Osteoblast (primary cell): ENCODE measurements around the gene JAK1. TPM values are rescaled to one million over a fixed set of nuclear protein-coding genes. Genes with fewer than 3 reads are reported as not detected.

Experiments
- DNase-seq: peaks from one replicate; pipeline ENCODE4 v3.0.0; 2011; ENCODE audit warnings: low spot score, mixed read lengths; ENCODE audit not compliant: insufficient read length; ENCODE audit errors: missing footprints
- H2AFZ ChIP-seq: 2 replicates; pipeline ENCODE4 v1.6.0; 2011; ENCODE audit warnings: mild to moderate bottlenecking, low read length
- H3K27ac ChIP-seq: 2 replicates; pipeline ENCODE4 v1.5.1; 2011; ENCODE audit warnings: mild to moderate bottlenecking, low read depth, low read length, moderate library complexity
- H3K27me3 ChIP-seq: 2 replicates; pipeline ENCODE4 v1.6.0; 2012; ENCODE audit warnings: mild to moderate bottlenecking, control low read depth, inconsistent platforms, low read length, moderate library complexity; ENCODE audit not compliant: insufficient read depth
- H3K36me3 ChIP-seq: 2 replicates; pipeline ENCODE4 v1.5.1; 2011; ENCODE audit warnings: mild to moderate bottlenecking, low read length, control low read depth, moderate library complexity; ENCODE audit not compliant: insufficient read depth
- H3K4me1 ChIP-seq: 2 replicates; pipeline ENCODE4 v1.5.1; 2011; ENCODE audit warnings: mild to moderate bottlenecking, low read length, control low read depth, moderate library complexity; ENCODE audit not compliant: insufficient read depth
- H3K4me2 ChIP-seq: 2 replicates; pipeline ENCODE4 v1.6.0; 2011; ENCODE audit warnings: mild to moderate bottlenecking, low read length; ENCODE audit not compliant: insufficient read depth
- H3K4me3 ChIP-seq: fragments of 200-600 bp; sonication (generic); 3 replicates; pipeline ENCODE4 v1.5.1; 2012; ENCODE audit warnings: mild to moderate bottlenecking, low read length, inconsistent platforms; ENCODE audit not compliant: insufficient read depth
- H3K79me2 ChIP-seq: 2 replicates; pipeline ENCODE4 v1.6.0; 2012; ENCODE audit warnings: mild to moderate bottlenecking, low read length, control low read depth, inconsistent platforms; ENCODE audit not compliant: insufficient read depth
- H3K9me3 ChIP-seq: 2 replicates; pipeline ENCODE4 v1.5.1; 2011; ENCODE audit warnings: low read depth, low read length, control low read depth
- H4K20me1 ChIP-seq: 2 replicates; pipeline ENCODE4 v1.6.0; 2012; ENCODE audit warnings: mild to moderate bottlenecking, low read length, control low read depth; ENCODE audit not compliant: insufficient read depth
- total RNA-seq: library from RNA; depleted of rRNA; stranded (reverse); fragments of >200 nt; gene quantifications from 2 replicates; pipeline ENCODE4 v1.2.3, GENCODE V29; 2012
- TF ChIP-seq, protein P1 (sequence below): IDR thresholded peaks from 2 replicates; pipeline ENCODE4 v1.5.1; 2011; ENCODE audit warnings: mild to moderate bottlenecking, low read depth, low read length, moderate library complexity; ENCODE audit errors: extremely low read depth

JAK1 gene
- total RNA-seq, 1 donor: 197 TPM

- Histone ChIP-seq H4K20me1 (peaks cover 47% of the 10 kb centered on the region), H3K79me2 (peaks cover 62% of the 10 kb centered on the region), H3K4me3 (no peak overlapping the region), H3K9me3 (no peaks in the 10 kb centered on the region), H3K36me3 (peaks cover 7% of the 10 kb centered on the region), H3K4me2 (no peak overlapping the region), H3K4me1 (no peaks in the 10 kb centered on the region), H2AFZ (no peak overlapping the region), H3K27ac (no peak overlapping the region), H3K27me3 (no peaks in the 10 kb centered on the region)
- TF ChIP-seq, protein P1, sequence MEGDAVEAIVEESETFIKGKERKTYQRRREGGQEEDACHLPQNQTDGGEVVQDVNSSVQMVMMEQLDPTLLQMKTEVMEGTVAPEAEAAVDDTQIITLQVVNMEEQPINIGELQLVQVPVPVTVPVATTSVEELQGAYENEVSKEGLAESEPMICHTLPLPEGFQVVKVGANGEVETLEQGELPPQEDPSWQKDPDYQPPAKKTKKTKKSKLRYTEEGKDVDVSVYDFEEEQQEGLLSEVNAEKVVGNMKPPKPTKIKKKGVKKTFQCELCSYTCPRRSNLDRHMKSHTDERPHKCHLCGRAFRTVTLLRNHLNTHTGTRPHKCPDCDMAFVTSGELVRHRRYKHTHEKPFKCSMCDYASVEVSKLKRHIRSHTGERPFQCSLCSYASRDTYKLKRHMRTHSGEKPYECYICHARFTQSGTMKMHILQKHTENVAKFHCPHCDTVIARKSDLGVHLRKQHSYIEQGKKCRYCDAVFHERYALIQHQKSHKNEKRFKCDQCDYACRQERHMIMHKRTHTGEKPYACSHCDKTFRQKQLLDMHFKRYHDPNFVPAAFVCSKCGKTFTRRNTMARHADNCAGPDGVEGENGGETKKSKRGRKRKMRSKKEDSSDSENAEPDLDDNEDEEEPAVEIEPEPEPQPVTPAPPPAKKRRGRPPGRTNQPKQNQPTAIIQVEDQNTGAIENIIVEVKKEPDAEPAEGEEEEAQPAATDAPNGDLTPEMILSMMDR: no peak
- no peak for DNase-seq
Measured at GRCh38 chr1:64887689-64888217, 78.6 kb downstream of the JAK1 start.

GRCh38 chr1:64886877-64887276 is 79.5 kb downstream of the JAK1 start:
- Histone ChIP-seq H3K27me3 (no peaks in the 10 kb centered on the region), H3K36me3 (peaks cover 10% of the 10 kb centered on the region), H3K79me2 (peaks cover 53% of the 10 kb centered on the region), H2AFZ (no peak overlapping the region), H3K4me3 (no peak overlapping the region), H3K4me2 (no peak overlapping the region), H3K27ac (no peak overlapping the region), H3K4me1 (no peaks in the 10 kb centered on the region), H4K20me1 (peaks cover 39% of the 10 kb centered on the region), H3K9me3 (no peaks in the 10 kb centered on the region)
- TF ChIP-seq, protein P1: no peak
- no peak for DNase-seq

DNA sequence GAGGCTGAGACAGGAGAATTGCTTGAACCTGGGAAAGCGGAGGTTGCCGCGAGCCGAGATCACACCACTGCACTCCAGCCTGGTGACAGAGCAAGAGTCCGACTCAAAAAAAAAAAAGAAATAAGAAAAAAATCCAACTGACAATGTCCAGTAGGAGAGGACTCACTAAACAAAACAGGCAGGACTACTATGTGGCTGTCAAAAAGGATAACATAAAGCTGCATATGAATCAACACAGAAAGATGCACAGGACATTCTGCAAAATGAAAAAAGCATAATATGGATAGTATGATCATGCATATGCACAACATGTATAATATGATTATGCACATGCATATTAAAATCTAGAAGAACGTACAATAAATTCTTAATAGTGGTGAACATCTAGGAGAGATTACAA is 80.7 kb downstream of the JAK1 start:
- Histone ChIP-seq H3K27ac (no peak overlapping the region), H3K79me2 (peaks cover 41% of the 10 kb centered on the region), H3K4me1 (peaks cover 10% of the 10 kb centered on the region), H3K4me2 (no peak overlapping the region), H3K9me3 (no peaks in the 10 kb centered on the region), H2AFZ (no peak overlapping the region), H4K20me1 (peaks cover 30% of the 10 kb centered on the region), H3K36me3 (peaks cover 10% of the 10 kb centered on the region), H3K27me3 (no peaks in the 10 kb centered on the region), H3K4me3 (no peak overlapping the region)
- DNase-seq: no peak
- TF ChIP-seq, protein P1: no peak

DNA sequence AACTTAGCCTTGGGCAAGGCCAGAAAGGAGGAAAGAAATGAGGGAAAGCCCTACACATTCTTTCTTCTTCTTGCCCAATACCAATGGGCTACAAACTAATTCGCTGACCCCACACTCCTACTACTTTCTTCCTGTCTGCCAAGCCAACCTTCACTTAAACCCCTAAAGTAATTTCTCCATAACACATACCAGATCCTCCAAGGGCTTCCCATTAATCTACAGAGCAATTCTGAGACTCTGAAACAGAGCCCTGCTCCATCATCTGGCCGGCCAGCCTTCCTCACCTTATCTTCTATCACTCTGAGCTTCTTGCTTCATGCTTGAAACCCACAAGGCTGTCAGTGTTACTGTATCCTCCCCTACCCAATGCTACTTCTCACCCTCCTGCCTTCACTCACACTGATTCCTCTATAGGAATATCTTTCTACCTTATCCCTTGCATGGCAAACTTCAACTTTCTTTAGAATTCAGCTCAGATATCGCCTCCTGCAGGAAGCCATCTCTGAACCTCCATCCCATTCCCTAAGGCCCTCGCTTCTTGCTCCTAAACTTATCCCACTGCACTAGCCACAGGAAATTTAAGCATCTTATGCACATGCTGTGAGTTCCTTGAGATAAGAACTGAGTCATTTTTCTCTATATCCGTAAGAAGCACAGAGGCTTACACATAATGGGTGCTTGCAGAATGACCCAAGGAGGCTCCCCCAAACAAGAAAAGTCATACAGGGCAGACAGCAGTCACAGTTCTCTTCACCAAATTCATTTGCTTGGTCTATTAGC is 81.9 kb downstream of the JAK1 start:
- TF ChIP-seq, protein P1: peak; percentile 5
- Histone ChIP-seq H3K27ac (peak overlapping the region; percentile 4), H3K36me3 (peaks cover 10% of the 10 kb centered on the region), H3K27me3 (no peaks in the 10 kb centered on the region), H3K9me3 (no peaks in the 10 kb centered on the region), H4K20me1 (peaks cover 25% of the 10 kb centered on the region), H2AFZ (no peak overlapping the region), H3K4me2 (no peak overlapping the region), H3K4me1 (peaks cover 10% of the 10 kb centered on the region), H3K79me2 (peaks cover 34% of the 10 kb centered on the region), H3K4me3 (no peak overlapping the region)
- DNase-seq: no peak
